Measurements from ENCODE around the gene CDHR3. TPM values are rescaled to one million over a fixed set of nuclear protein-coding genes. Genes with fewer than 3 reads are reported as not detected.

The CDHR3 gene
- total and polyA plus RNA-seq, 10 of the 15 experiments (the other 5 are each of a cell fraction or from before 2014, with no cell fraction given), result 0.06 to 0.11 TPM; not detected in 8

DNA sequence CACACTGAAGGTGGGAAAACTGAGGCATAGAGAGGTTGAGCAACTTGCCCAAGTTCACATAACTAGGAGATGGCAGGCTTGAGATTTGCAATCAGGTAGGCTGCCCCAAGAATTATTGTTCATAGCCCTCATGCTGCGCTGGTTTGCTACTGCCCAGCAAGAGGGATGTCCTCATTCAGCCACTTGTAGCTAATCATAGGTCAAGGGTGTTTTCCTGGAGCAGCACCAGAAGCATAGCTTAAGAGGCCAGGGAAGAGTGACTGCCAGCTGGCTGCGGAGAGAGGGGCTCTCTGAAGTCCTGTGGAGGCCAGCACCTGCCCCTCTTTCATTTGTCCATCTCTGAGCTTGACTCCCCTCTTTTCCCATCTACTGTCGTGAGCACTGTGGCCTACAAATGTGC lies 15.0 kb downstream of the CDHR3 start:
- ATAC-seq (no peak), FAIRE-seq (no peak), DNase-seq (ENCODE audit: low read depth, low spot score) (no peak)
- no peaks in the 10 kb centered on the region for H3K79me2 ChIP-seq (ENCODE audit: control insufficient read depth, insufficient read depth, low read length)
- H3K4me1 ChIP-seq (ENCODE audit: control insufficient read depth, insufficient read depth, low read length), result no peaks in the 10 kb centered on the region
- no peak overlapping the region for H3K27ac ChIP-seq (ENCODE audit: control insufficient read depth, insufficient read depth)
- intact Hi-C loops (cut with micrococcal nuclease; ENCODE audit: unreplicated experiment), result no loop called here
- in situ Hi-C loops (cut with MboI), result no loop called here
- H3K4me2 ChIP-seq (ENCODE audit: control insufficient read depth, insufficient read depth), result no peak overlapping the region
- ChIA-PET RAD21 (ENCODE audit: unreplicated experiment) (no interaction called here), SMC1A (ENCODE audit: uncharacterized antibody, unreplicated experiment) (interaction anchor here (0.8 to 1.0 kb wide), 2 partner anchors 20 to 26 kb away, joined by 3 read pairs; no protein-coding TSS in a partner anchor), CTCF (no interaction called here), POLR2A (no interaction called here)
- H4K20me1 ChIP-seq (ENCODE audit: control insufficient read depth, insufficient read depth), result no peaks in the 10 kb centered on the region
- H3K4me3 ChIP-seq, result no peak overlapping the region
- H2AFZ ChIP-seq (ENCODE audit: control insufficient read depth, low read depth, low read length), result no peak overlapping the region
- BruUV-seq (replicated peaks), result no TSS peak
- no peaks in the 10 kb centered on the region for H3K36me3 ChIP-seq (ENCODE audit: control insufficient read depth in 2 of 2, insufficient read depth in 2 of 2, low read length in 1 of 2)
- no peaks in the 10 kb centered on the region for H3K9me3 ChIP-seq (replicated peaks; ENCODE audit: control insufficient read depth, insufficient read depth, low read length)
- no peak overlapping the region for H3K9ac ChIP-seq (ENCODE audit: control insufficient read depth, insufficient read depth, low read length)
- no peak for TF ChIP-seq TCF7 (IDR thresholded peaks at IDR 0.05; ENCODE audit: borderline replicate concordance)
- TF ChIP-seq RAD51 (IDR thresholded peaks at IDR 0.05), result no peak
- TF ChIP-seq RELA (IDR thresholded peaks at IDR 0.05; ENCODE audit: borderline replicate concordance, partially characterized antibody), result no peak
- no peak for TF ChIP-seq EP300 (IDR thresholded peaks at IDR 0.05; ENCODE audit: borderline replicate concordance in 1 of 2, control insufficient read depth in 1 of 2, low read depth in 2 of 2, low read length in 2 of 2)
- TF ChIP-seq ZNF622 (IDR thresholded peaks at IDR 0.05), result no peak
- no peak for TF ChIP-seq POLR2A (IDR thresholded peaks at IDR 0.05; ENCODE audit: low read depth, low read length)
- no peak for TF ChIP-seq POLR2AphosphoS5 (IDR thresholded peaks at IDR 0.05; ENCODE audit: low read length)
- no peak for TF ChIP-seq ETV6 (conservative IDR thresholded peaks at IDR 0.05 in 1 of 2, IDR thresholded peaks at IDR 0.05 in 1 of 2; ENCODE audit: borderline replicate concordance in 1 of 2, low read depth in 1 of 2)
- TF ChIP-seq BACH1 (IDR thresholded peaks at IDR 0.05; ENCODE audit: borderline replicate concordance), result no peak
- TF ChIP-seq SREBF1 (IDR thresholded peaks at IDR 0.05; ENCODE audit: low read length), result no peak
- TF ChIP-seq, protein P1, sequence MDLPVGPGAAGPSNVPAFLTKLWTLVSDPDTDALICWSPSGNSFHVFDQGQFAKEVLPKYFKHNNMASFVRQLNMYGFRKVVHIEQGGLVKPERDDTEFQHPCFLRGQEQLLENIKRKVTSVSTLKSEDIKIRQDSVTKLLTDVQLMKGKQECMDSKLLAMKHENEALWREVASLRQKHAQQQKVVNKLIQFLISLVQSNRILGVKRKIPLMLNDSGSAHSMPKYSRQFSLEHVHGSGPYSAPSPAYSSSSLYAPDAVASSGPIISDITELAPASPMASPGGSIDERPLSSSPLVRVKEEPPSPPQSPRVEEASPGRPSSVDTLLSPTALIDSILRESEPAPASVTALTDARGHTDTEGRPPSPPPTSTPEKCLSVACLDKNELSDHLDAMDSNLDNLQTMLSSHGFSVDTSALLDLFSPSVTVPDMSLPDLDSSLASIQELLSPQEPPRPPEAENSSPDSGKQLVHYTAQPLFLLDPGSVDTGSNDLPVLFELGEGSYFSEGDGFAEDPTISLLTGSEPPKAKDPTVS (IDR thresholded peaks at IDR 0.05; ENCODE audit: low read depth, low read length), result no peak
- TF ChIP-seq, protein P2, sequence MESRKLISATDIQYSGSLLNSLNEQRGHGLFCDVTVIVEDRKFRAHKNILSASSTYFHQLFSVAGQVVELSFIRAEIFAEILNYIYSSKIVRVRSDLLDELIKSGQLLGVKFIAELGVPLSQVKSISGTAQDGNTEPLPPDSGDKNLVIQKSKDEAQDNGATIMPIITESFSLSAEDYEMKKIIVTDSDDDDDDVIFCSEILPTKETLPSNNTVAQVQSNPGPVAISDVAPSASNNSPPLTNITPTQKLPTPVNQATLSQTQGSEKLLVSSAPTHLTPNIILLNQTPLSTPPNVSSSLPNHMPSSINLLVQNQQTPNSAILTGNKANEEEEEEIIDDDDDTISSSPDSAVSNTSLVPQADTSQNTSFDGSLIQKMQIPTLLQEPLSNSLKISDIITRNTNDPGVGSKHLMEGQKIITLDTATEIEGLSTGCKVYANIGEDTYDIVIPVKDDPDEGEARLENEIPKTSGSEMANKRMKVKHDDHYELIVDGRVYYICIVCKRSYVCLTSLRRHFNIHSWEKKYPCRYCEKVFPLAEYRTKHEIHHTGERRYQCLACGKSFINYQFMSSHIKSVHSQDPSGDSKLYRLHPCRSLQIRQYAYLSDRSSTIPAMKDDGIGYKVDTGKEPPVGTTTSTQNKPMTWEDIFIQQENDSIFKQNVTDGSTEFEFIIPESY (IDR thresholded peaks at IDR 0.05), result no peak
- H3K27me3 ChIP-seq (replicated peaks in 1 of 2; ENCODE audit: control insufficient read depth in 2 of 2, insufficient read depth in 2 of 2, low read length in 1 of 2), result no peaks in the 10 kb centered on the region; a peak in 1 of 4 replicates
- WGBS (ENCODE audit: insufficient coverage, insufficient replicate concordance, low lambda C conversion rate, missing lambda C conversion rate), result 27% methylated on average over 3 of the region's 3 CpGs

All from GM12878 (cell line).